UCSD-AML1 (cell line): ENCODE results near the gene SYNJ2.

Experiments
- DNase-seq: peaks from one replicate; lab custom pipeline; 2025; ENCODE audit not compliant: unreplicated experiment; lab: John Stamatoyannopoulos, UW

Gene SYNJ2

GRCh38 chr6:157996201-157996712 is 14.6 kb downstream of the SYNJ2 start:
- DNase-seq: no peak

- no peak for DNase-seq
These were observed 15.4 kb downstream of the SYNJ2 start for GRCh38 chr6:157996918-157997702.

- no peak for DNase-seq
These were observed 16.4 kb downstream of the SYNJ2 start for GRCh38 chr6:157997893-157998608.

GRCh38 chr6:157998707-157999167 is 17.1 kb downstream of the SYNJ2 start:
- DNase-seq: no peak

GRCh38 chr6:157999168-158000051 is 17.7 kb downstream of the SYNJ2 start:
- no peak for DNase-seq

- DNase-seq: no peak
These were observed 19.1 kb downstream of the SYNJ2 start for GRCh38 chr6:158000530-158001307.

GRCh38 chr6:158002249-158002950 is 20.7 kb downstream of the SYNJ2 start:
- no peak for DNase-seq

- no peak for DNase-seq
These were observed 21.5 kb downstream of the SYNJ2 start for GRCh38 chr6:158002951-158003853.

GRCh38 chr6:158003910-158004700 is 22.4 kb downstream of the SYNJ2 start:
- DNase-seq: no peak

- no peak for DNase-seq
These were observed 23.0 kb downstream of the SYNJ2 start for GRCh38 chr6:158004701-158005095.

- no peak for DNase-seq
These were observed 24.0 kb downstream of the SYNJ2 start for GRCh38 chr6:158005626-158006180.

GRCh38 chr6:158006331-158006730 is 24.7 kb downstream of the SYNJ2 start:
- DNase-seq: no peak

- no peak for DNase-seq
These were observed 25.3 kb downstream of the SYNJ2 start for GRCh38 chr6:158006821-158007570.

- peak; percentile 77 for DNase-seq
These were observed 27.1 kb downstream of the SYNJ2 start for GRCh38 chr6:158008864-158009113.

GRCh38 chr6:158009114-158009891 is 27.6 kb downstream of the SYNJ2 start:
- peak; percentile 77 for DNase-seq

- no peak for DNase-seq
These were observed 28.4 kb downstream of the SYNJ2 start for GRCh38 chr6:158009935-158010585.
